Muscle of arm (tissue), 14 donors: Measurements from ENCODE around the gene TBC1D14. TPM values are rescaled to one million over a fixed set of nuclear protein-coding genes. Genes with fewer than 3 reads are reported as not detected.

Source experiments
- DNase-seq: peaks from one replicate; pipeline ENCODE4 v3.0.0-alpha.2; 2013
- long read RNA-seq, 11 donors: transcript quantifications; one replicate each; lab custom pipeline, GENCODE V29; 2026
- polyA plus RNA-seq, 12 donors: library from polyadenylated mRNA; unstranded; fragments of 120-200 nt; gene quantifications; one replicate each; pipeline ENCODE4 v1.2.1, GENCODE V29; 2013; ENCODE audit not compliant: insufficient read length in 12 of 12

The TBC1D14 gene, protein sequence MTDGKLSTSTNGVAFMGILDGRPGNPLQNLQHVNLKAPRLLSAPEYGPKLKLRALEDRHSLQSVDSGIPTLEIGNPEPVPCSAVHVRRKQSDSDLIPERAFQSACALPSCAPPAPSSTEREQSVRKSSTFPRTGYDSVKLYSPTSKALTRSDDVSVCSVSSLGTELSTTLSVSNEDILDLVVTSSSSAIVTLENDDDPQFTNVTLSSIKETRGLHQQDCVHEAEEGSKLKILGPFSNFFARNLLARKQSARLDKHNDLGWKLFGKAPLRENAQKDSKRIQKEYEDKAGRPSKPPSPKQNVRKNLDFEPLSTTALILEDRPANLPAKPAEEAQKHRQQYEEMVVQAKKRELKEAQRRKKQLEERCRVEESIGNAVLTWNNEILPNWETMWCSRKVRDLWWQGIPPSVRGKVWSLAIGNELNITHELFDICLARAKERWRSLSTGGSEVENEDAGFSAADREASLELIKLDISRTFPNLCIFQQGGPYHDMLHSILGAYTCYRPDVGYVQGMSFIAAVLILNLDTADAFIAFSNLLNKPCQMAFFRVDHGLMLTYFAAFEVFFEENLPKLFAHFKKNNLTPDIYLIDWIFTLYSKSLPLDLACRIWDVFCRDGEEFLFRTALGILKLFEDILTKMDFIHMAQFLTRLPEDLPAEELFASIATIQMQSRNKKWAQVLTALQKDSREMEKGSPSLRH
- 10 to 100 TPM in 11 of 12 donors, not detected in 1; 25.9 to 44.0 (median 41.0) TPM for polyA plus RNA-seq
- long read RNA-seq, donor 1, full-length matches to known transcripts, result 4 of 10 reads
- long read RNA-seq, donor 1, partial matches to known transcripts, result 6 of 10 reads
- long read RNA-seq, donor 1, other reads (novel, unspliced or antisense), result 0 of 10 reads
- long read RNA-seq, donor 2, full-length matches to known transcripts, result 2 of 2 reads
- long read RNA-seq, donor 2, partial matches to known transcripts, result 0 of 2 reads
- long read RNA-seq, donor 2, other reads (novel, unspliced or antisense), result 0 of 2 reads
- long read RNA-seq, donor 3, full-length matches to known transcripts, result 3 of 3 reads
- long read RNA-seq, donor 3, partial matches to known transcripts, result 0 of 3 reads
- long read RNA-seq, donor 3, other reads (novel, unspliced or antisense), result 0 of 3 reads
- long read RNA-seq, donor 4, full-length matches to known transcripts, result 1 of 1 reads
- long read RNA-seq, donor 4, partial matches to known transcripts, result 0 of 1 reads
- long read RNA-seq, donor 4, other reads (novel, unspliced or antisense), result 0 of 1 reads
- long read RNA-seq, donor 5, full-length matches to known transcripts, result 4 of 4 reads
- long read RNA-seq, donor 5, partial matches to known transcripts, result 0 of 4 reads
- long read RNA-seq, donor 5, other reads (novel, unspliced or antisense), result 0 of 4 reads
- long read RNA-seq, donor 6, result 0 reads
- long read RNA-seq, donor 7, result 0 reads
- long read RNA-seq, donor 8, full-length matches to known transcripts, result 6 of 6 reads
- long read RNA-seq, donor 8, partial matches to known transcripts, result 0 of 6 reads
- long read RNA-seq, donor 8, other reads (novel, unspliced or antisense), result 0 of 6 reads
- long read RNA-seq, donor 9, result 0 reads
- long read RNA-seq, donor 10, full-length matches to known transcripts, result 2 of 2 reads
- long read RNA-seq, donor 10, partial matches to known transcripts, result 0 of 2 reads
- long read RNA-seq, donor 10, other reads (novel, unspliced or antisense), result 0 of 2 reads
- long read RNA-seq, donor 11, partial matches to known transcripts, result 0 of 6 reads
- long read RNA-seq, donor 11, other reads (novel, unspliced or antisense), result 5 of 6 reads

GRCh38 chr4:6909113-6909969, at the start of gene TBC1D14:
TBC1D14 (plus strand) TSS chr4:6909826; CDS start chr4:6923390, 13,564 bp downstream.
- DNase-seq, result peak; percentile 89

- no peak for DNase-seq
Measured at GRCh38 chr4:6868386-6868785, 41.2 kb upstream of the TBC1D14 start.

DNA sequence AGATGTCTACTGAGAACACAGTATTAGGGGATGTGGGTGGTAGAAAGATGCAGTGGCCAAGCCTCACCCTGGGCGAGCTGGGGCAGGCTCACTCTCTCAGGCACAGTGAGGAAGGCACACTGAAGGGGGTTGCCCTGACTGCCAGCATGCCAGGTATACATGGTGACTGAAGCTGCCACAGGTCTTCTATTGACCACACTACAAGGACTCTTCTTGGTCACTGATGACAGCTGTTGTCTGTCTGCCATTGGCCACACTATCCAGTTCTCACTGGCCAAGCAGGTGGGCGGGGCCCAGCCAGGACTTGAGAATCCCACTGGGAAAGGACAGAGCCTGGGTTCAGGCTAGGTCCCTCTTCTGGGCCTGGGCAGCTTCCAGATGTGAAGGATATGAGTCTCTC, 39.7 kb upstream of the TBC1D14 start:
- no peak for DNase-seq

DNA sequence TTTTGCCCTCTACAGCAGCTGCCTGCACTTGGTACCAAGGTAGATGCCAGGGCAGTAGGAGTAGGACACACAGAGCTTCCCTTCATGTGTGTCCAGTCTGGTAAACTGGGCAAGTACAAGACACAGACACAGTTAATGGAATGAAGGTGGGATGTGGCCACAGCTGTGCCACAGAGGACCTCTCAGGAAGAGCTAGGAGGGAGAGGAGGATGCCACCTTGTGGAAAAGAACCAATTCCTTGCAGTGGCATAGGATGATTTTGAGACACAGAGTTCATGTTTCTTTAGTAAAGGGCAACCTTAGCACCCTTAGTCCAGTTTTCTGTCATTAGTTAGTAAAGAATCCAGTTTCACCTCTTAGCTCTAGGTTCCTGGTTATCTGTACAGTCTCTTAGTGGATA, 36.3 kb upstream of the TBC1D14 start:
- no peak for DNase-seq

GRCh38 chr4:6873792-6874461, 35.7 kb upstream of the TBC1D14 start:
- peak; percentile 64 for DNase-seq

- no peak for DNase-seq
Measured at GRCh38 chr4:6874981-6875380, 34.6 kb upstream of the TBC1D14 start.

GRCh38 chr4:6875431-6875831, 34.2 kb upstream of the TBC1D14 start:
- no peak for DNase-seq

- no peak for DNase-seq
Measured at GRCh38 chr4:6876440-6876839, 33.2 kb upstream of the TBC1D14 start.

GRCh38 chr4:6877067-6877466, 32.6 kb upstream of the TBC1D14 start:
- DNase-seq, result no peak

DNA sequence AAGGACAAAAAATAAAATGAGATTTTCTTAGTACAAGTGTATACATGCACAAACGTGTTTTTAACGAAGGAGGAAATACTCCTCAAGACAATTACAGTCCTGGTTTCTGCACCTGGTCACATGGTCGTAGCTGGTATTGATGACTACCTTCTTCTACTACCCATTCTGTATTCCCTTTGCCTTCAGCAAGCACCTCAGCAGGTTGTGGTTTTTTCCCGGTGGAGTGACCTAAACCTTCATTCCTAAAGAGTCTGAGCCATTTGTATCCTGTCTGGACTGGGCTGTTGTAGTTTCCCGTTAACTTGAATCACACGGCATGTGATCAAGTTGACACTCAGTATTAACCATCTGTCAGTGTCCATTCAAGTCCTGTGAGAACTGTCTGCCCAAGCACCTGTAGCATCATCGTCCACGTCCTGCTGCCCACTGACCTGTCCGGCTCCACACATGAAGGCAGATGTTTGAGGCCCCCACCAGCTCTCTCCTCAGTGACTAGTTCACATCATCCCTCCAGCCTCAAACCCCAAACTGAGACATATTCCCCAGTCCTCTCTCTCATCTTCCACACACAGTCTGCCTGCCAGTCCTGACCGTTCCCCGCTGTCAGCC, 31.1 kb upstream of the TBC1D14 start:
- DNase-seq, result no peak

DNA sequence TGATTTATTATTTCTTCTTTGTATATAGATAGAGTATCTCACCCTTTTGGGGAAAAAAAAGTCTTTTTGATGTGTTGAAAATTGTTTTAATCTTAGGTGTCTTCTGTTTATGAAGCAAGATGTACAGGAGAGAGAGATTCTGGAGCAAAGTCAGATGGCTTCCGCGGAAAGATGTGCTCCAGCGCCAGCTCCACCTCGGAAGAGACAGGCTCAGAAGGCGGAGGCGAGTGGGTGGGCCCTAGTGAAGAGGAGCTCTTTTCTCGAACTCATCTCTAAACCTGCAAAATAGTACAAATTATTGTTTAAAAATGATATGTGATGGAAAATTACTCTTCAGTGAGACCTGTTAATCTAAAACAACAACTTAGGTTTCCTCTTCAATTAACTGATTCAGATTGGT, 28.9 kb upstream of the TBC1D14 start:
- no peak for DNase-seq

DNA sequence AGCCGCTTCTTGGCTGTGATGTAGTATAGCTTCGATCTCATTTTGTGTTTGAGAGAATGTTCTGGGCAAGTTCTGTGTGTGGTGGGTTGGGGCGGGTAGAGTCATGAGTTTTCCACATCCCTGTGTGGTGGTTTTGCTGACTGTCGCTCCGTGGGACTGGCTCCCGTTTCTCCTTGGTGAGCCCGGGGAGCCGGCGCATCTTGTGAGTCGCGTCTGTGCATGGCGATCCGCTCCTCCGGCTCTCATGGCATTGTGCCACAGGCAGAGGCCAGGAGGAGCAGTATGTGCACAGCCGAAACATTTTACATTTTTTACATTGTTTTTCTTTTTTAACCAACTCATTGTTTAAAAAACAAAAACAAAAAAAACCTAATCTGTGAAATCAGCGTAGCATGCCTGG, 27.7 kb upstream of the TBC1D14 start:
- DNase-seq, result no peak

GRCh38 chr4:6884341-6884870, 25.2 kb upstream of the TBC1D14 start:
- no peak for DNase-seq

DNA sequence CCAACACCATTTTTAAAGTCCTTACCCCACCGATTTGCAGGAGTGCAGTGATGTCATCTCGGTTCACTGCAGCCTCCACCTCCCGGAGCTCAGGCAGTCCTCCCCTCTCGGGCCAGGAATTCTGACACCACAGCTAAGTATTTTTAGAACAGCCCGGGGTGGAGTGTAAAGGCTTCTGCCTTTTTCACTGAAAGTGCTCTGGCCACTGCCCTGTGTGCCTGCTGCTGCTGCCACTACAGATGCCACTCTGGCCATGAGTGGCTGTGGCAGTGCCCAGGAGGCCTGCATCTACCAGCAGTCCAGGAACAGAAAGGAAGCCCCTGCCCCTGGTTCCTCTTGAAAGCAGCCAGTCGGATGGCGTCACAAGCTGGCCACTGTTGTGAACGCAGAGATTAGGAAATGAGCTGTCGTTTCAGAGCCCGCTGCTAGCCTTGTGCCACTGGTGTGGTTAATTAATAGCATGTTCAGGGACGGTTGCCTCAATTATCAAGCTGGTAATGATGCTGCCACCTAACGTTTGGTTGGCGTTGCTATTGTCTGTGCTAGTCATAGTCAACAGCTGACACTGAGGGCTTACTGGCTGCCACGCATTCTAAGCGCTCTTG, 23.6 kb upstream of the TBC1D14 start:
- no peak for DNase-seq

DNA sequence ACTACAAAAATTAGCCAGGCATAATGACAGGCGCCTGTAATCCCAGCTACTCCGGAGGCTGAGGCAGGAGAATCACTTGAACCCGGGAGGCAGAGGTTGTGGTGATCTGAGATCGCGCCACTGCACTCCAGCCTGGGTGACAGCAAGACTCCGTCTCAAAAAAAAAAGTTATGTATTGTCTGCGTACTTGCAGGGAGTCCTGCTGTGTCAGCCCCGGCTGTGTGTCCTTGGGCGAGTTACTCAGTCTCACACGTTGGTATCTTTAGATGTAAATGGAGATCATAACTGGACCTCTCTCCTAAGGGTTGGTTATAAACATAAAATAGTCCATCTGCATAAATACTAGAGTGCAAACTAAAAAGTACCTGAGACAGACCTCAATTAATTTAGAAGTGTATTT, 22.7 kb upstream of the TBC1D14 start:
- no peak for DNase-seq

DNA sequence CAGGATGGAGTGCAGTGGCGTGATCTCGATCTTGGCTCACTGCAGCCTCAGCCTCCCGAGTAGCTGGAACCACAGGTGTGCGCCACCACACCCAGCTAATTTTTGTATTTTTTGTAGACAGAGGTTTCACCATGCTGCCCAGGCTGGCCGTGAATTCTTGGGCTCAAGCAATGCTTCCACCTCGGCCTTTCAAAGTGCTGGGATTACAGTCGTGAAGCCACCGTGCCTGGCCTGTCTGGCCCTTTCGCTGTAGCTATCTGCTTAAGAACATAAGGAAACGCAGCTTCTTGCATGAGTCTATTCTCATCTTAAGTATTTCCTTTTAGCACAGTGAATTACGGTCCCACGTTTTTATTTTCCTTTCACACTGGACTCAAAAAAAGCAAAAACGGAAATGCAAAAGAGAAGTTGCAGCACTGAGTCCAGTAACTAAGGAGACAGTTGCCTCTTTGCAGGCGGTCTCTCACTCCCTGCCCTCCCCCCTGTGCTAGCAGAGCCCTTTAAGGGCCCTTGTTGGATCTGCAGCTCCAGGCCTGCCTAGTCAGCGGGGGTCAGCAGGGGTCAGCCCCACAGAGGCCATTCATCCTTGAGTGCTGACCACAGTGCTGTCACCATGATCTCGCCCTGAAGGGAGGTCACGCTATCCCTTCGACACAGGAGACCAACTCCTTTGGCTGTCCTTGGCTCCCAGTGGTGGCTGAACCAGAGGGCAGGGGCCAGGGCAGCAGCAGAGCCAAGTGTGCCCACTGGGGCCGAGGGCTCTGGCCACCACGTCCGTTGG, 21.8 kb upstream of the TBC1D14 start:
- DNase-seq, result no peak

DNA sequence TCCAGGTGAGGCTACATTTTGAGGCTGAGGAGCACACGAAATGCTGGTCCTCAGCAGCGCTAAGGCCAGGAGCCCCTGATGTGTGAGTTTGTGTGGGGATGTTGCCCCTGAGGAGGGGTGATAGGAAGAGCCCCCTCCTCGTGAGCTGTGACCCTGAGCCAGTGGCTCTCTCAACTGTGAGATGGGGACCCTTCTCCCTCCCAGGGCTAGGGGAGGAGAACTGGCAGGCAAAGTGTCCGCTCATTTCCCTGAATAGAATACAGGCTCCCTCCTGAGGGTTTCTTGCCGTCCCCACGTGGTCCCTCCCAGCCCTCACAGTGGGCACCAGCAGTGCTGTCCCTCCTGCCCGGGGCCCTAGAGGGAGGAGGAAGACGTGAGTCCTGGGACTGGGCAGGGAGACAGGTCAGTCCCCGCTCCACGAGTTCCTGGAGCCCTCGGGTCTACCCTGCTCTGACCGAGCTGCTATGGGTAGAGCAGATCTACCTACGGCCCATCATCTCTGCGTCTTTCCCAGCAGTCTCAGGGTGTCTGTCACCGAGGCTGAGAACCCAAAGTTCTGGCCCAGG, 21.0 kb upstream of the TBC1D14 start:
- DNase-seq, result no peak
